ENCODE measurements around the gene ITIH2. TPM values are rescaled to one million over a fixed set of nuclear protein-coding genes. Genes with fewer than 3 reads are reported as not detected.

Gene ITIH2
- polyA plus RNA-seq, 2 of the 4 experiments (the other 2 are of a cell fraction): 0.31 to 0.54 TPM

DNA sequence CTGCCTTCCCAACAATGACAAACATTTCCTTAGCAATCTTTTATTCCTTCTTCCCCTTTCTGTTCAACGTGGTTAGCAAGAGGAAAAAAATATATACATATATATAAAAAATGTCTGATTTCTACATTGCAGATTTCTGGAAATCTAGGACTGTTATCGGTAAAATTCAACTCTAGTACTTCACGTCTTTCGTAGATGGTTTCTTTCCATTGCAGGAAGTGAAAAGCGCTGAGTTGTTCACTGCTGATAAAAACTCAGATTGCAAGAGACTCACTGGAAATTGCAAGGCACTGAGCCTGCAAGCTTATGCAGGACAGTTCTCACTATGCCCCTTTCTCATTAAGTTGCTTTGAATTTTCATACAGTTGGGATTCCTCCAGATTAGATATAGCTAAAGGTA lies 60.8 kb downstream of the ITIH2 start:
- Histone ChIP-seq H3K27ac (no peak overlapping the region), H3K4me2 (no peak overlapping the region), H3K9me3 (no peaks in the 10 kb centered on the region), H3K4me3 (no peak overlapping the region), H3K4me1 (no peaks in the 10 kb centered on the region)
- POLR2A ChIA-PET: interaction anchor here (0.6 kb wide), 1 partner anchor 232 kb away, joined by 3 read pairs; no protein-coding TSS in a partner anchor
- 90% methylated on average over 5 of the region's 5 CpGs for WGBS (ENCODE audit: missing lambda C conversion rate)
- DNase-seq (ENCODE audit: low read depth in 1 of 2, low spot score in 1 of 2) (no peak), ATAC-seq (no peak), FAIRE-seq (no peak)
- CTCF ChIA-PET: interaction anchor here (1.1 kb wide), 1 partner anchor 13 kb away, joined by 3 read pairs; no protein-coding TSS in a partner anchor
- TF ChIP-seq BHLHE40 (IDR thresholded peaks at IDR 0.05; ENCODE audit: low read depth, low read length): no peak
- no peak for TF ChIP-seq ZFP36 (IDR thresholded peaks at IDR 0.05; ENCODE audit: borderline replicate concordance, partially characterized antibody)
- TF ChIP-seq HEYL (CRISPR knock-in tag; IDR thresholded peaks at IDR 0.05): no peak
- no peak for TF ChIP-seq CHD4 (IDR thresholded peaks at IDR 0.05; ENCODE audit: borderline replicate concordance)
- TF ChIP-seq, protein P1, sequence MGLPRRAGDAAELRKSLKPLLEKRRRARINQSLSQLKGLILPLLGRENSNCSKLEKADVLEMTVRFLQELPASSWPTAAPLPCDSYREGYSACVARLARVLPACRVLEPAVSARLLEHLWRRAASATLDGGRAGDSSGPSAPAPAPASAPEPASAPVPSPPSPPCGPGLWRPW (IDR thresholded peaks at IDR 0.05): no peak
- no peak for TF ChIP-seq MAZ (IDR thresholded peaks at IDR 0.05; ENCODE audit: borderline replicate concordance, low read depth, low read length)
- TF ChIP-seq, protein P2, sequence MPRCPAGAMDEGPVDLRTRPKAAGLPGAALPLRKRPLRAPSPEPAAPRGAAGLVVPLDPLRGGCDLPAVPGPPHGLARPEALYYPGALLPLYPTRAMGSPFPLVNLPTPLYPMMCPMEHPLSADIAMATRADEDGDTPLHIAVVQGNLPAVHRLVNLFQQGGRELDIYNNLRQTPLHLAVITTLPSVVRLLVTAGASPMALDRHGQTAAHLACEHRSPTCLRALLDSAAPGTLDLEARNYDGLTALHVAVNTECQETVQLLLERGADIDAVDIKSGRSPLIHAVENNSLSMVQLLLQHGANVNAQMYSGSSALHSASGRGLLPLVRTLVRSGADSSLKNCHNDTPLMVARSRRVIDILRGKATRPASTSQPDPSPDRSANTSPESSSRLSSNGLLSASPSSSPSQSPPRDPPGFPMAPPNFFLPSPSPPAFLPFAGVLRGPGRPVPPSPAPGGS (IDR thresholded peaks at IDR 0.05): no peak
- TF ChIP-seq, protein P3, sequence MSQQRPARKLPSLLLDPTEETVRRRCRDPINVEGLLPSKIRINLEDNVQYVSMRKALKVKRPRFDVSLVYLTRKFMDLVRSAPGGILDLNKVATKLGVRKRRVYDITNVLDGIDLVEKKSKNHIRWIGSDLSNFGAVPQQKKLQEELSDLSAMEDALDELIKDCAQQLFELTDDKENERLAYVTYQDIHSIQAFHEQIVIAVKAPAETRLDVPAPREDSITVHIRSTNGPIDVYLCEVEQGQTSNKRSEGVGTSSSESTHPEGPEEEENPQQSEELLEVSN (IDR thresholded peaks at IDR 0.05; ENCODE audit: borderline replicate concordance, low read depth): no peak

DNA sequence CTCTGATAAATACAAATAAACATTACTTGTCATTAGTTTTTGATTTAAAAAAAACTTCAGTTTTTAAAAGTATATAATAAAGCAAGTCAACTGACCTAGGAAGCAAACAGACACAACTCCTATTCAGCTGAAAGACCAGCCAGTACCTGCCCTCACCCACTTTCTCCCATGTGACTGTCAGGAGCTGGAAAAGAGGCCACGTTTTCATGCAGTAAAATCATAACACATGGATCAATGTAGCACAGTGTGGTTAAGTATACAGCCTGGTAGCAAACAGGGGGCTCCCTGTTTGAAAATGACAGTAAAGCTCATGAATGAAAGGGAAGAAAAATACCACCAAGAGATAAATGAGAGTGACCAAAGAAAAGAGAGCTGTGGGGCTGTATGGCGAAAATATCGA lies 63.1 kb downstream of the ITIH2 start:
- FAIRE-seq: no peak
- H3K4me3 ChIP-seq: no peak overlapping the region
- WGBS (ENCODE audit: missing lambda C conversion rate): 90% methylated on average over 3 of the region's 3 CpGs

DNA sequence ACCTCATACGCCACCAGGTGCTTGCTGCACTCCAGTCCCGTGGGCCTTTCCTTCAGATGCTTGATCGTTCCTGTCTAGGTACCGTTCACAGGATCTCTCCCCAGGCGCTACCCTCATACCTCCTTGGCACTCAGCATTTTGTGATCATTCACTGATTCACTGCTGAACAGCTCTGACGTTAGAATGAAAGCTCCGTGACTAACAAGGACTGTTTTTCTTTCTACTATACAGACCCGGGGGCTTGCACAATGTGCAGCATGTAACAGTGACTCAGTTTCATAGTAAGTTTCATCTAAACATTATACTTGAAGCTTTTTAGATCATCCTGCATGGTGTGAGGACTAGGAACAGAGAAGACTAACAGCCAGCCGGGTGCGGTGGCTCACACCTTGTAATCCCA lies 64.1 kb downstream of the ITIH2 start:
- FAIRE-seq: no peak
- no peaks in the 10 kb centered on the region for H3K4me1 ChIP-seq
- no peak overlapping the region for H3K4me2 ChIP-seq
- H3K27ac ChIP-seq: no peak overlapping the region
- POLR2A ChIA-PET: interaction anchor here (1.3 kb wide), 1 partner anchor 21 kb away, joined by 4 read pairs; the partner anchor contains the start of genes ATP5F1C and KIN
- no peak for DNase-seq (ENCODE audit: low read depth in 1 of 2, low spot score in 1 of 2)
- H3K4me3 ChIP-seq: no peak overlapping the region
- TF ChIP-seq EP300 (IDR thresholded peaks at IDR 0.05) (no peak), MYC (IDR thresholded peaks at IDR 0.05; ENCODE audit: borderline replicate concordance, low read length) (no peak), NFE2L2 (conservative IDR thresholded peaks at IDR 0.05; ENCODE audit: low read length) (no peak), EHMT2 (IDR thresholded peaks at IDR 0.05; ENCODE audit: low read depth) (no peak), JUN (IDR thresholded peaks at IDR 0.05) (no peak), KDM1A (IDR thresholded peaks at IDR 0.05; ENCODE audit: low read depth) (no peak), MAFK (IDR thresholded peaks at IDR 0.05; ENCODE audit: partially characterized antibody) (no peak)
- TF ChIP-seq, protein P4, sequence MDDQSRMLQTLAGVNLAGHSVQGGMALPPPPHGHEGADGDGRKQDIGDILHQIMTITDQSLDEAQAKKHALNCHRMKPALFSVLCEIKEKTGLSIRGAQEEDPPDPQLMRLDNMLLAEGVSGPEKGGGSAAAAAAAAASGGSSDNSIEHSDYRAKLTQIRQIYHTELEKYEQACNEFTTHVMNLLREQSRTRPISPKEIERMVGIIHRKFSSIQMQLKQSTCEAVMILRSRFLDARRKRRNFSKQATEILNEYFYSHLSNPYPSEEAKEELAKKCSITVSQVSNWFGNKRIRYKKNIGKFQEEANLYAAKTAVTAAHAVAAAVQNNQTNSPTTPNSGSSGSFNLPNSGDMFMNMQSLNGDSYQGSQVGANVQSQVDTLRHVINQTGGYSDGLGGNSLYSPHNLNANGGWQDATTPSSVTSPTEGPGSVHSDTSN (IDR thresholded peaks at IDR 0.05): no peak
- TF ChIP-seq, protein P2 (IDR thresholded peaks at IDR 0.05): no peak
- WGBS (ENCODE audit: missing lambda C conversion rate): 90% methylated on average over 10 of the region's 10 CpGs
- H3K9me3 ChIP-seq: no peaks in the 10 kb centered on the region
- CTCF ChIA-PET: interaction anchor here (0.8 to 1.6 kb wide), 4 partner anchors 9 to 242 kb away, joined by 3 to 4 read pairs (median 3); no protein-coding TSS in a partner anchor
- ATAC-seq: no peak

More for the DNA sequence above, 63.1 kb downstream of the ITIH2 start:
- ATAC-seq (no peak), DNase-seq (ENCODE audit: low read depth in 1 of 2, low spot score in 1 of 2) (no peak)
- CTCF ChIA-PET: interaction anchor here (0.7 to 1.4 kb wide), 4 partner anchors 8 to 1546 kb away, joined by 3 read pairs; no protein-coding TSS in a partner anchor
- Histone ChIP-seq H3K4me1 (no peaks in the 10 kb centered on the region), H3K27ac (no peak overlapping the region), H3K9me3 (no peaks in the 10 kb centered on the region), H3K4me2 (no peak overlapping the region)
- POLR2A ChIA-PET: interaction anchor here (1.3 kb wide), 1 partner anchor 22 kb away, joined by 4 read pairs; the partner anchor contains the start of genes ATP5F1C and KIN
- TF ChIP-seq MAZ (IDR thresholded peaks at IDR 0.05; ENCODE audit: borderline replicate concordance, low read depth, low read length) (no peak), NR3C1 (IDR thresholded peaks at IDR 0.05) (no peak), RFX5 (IDR thresholded peaks at IDR 0.05) (no peak)

All from A549 (cell line).